Fibroblast of mammary gland (primary cell): Measurements from ENCODE around the gene CTNNA3.

Experiments used
- DNase-seq: peaks from one replicate; pipeline ENCODE4 v3.0.0-alpha.2; 2010; ENCODE audit warnings: low read depth
- H3K4me3 ChIP-seq: 2 replicates; pipeline ENCODE4 v1.5.1; 2011; ENCODE audit warnings: low read depth, mild to moderate bottlenecking, low read length, moderate library complexity; ENCODE audit not compliant: control insufficient read depth
- TF ChIP-seq, protein P1 (sequence below): conservative IDR thresholded peaks from 2 replicates; pipeline ENCODE4 v1.5.1; 2011; ENCODE audit warnings: low read depth, low read length, inconsistent platforms; ENCODE audit not compliant: control insufficient read depth, insufficient read depth

CTNNA3 gene

DNA sequence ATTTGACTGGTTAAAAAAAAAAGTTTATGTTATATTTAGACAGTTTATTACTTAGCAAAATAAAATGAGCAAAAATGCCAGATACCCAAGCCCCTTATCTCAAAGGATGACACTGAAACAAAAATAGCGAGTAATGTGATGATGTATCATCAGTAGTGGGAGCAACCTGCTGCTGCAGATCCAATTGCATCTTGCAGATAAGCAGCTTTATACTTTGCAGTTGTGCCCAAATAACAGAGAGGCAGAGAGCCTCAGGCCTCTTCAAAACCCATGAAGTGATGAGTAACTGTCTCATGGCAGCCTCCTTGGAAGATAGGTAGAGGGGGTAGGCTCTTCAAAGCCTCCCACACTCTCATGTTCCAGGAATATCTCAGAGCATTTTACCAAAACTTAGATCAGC lies 1238.4 kb downstream of the CTNNA3 start:
- no peak overlapping the region for H3K4me3 ChIP-seq
- DNase-seq, result no peak
- TF ChIP-seq, protein P1, sequence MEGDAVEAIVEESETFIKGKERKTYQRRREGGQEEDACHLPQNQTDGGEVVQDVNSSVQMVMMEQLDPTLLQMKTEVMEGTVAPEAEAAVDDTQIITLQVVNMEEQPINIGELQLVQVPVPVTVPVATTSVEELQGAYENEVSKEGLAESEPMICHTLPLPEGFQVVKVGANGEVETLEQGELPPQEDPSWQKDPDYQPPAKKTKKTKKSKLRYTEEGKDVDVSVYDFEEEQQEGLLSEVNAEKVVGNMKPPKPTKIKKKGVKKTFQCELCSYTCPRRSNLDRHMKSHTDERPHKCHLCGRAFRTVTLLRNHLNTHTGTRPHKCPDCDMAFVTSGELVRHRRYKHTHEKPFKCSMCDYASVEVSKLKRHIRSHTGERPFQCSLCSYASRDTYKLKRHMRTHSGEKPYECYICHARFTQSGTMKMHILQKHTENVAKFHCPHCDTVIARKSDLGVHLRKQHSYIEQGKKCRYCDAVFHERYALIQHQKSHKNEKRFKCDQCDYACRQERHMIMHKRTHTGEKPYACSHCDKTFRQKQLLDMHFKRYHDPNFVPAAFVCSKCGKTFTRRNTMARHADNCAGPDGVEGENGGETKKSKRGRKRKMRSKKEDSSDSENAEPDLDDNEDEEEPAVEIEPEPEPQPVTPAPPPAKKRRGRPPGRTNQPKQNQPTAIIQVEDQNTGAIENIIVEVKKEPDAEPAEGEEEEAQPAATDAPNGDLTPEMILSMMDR, result no peak

DNA sequence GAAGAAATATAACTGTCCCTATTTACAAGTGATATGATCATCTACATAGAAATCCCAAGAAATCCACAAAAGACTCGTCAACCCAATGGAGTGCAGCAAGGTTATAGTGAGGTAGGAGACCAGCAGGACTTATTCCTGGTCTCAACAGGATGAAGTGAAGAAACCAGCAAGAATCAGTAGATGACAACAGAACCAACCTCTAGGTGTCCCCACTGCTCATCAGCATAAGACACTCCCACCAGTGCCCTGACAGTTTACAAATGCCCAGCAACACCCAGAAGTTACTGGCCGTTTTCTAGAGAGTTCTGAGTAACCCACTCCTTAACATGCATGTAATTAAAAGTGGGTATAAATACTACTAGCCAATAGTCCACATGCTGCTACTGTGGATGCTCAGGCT lies 1240.7 kb downstream of the CTNNA3 start:
- no peak overlapping the region for H3K4me3 ChIP-seq
- TF ChIP-seq, protein P1, result no peak
- no peak for DNase-seq

DNA sequence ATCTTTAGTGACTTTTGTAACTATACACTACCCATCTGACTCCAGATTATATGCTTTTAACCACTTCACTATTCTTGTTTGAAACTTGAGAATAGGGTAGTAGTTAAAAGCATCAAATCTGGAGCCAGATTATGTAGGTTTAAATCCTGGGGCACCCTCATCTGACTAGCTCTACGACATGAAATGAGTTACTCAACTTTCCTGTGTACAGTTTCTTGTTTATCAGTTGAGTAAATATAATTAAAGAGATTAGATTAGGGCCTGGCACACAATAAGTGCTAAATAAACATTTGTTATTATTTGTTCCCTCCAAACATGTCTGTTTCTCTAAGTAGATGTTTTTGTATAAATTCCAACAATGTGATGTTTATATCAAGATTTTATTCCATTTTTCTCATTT lies 1255.4 kb downstream of the CTNNA3 start:
- TF ChIP-seq, protein P1, result no peak
- no peak overlapping the region for H3K4me3 ChIP-seq
- no peak for DNase-seq

DNA sequence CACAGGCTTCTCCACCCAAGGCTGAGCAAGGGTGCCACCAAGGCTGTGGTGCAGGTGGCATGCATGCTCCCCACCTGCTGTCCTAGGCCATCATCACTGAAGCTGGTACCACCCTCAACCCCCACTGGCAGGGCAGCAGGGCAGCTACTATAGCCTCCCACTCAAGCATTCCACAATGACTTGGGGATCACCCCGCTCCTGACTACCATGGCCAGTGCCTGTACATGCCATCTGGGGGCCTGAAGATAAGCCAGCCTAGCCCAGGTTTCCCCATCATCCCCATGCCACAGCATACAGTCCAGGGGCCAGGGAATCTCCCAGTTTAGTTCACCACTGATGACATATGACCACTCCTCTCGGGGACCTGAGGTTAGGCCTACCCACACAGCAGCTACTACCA lies 1281.1 kb downstream of the CTNNA3 start:
- TF ChIP-seq, protein P1, result no peak
- no peak overlapping the region for H3K4me3 ChIP-seq
- no peak for DNase-seq

DNA sequence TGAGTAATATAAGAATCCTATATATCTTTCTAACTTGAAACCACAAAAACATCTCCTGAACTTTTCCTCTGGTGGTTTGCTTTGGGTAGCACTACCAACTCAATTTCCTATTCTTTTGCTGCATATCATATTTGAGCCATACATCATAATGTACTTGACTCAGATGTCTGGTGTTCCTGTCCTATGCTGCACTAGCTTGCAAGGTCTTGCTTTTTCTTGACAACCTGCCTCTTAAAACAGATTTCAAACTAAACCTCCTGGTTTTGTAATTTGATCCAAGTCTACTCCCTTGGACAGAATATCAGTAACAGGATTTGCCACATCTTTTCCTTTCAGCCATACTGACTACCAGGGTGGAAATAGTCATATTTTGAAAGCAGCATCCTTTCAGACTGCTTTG lies 1290.4 kb downstream of the CTNNA3 start:
- TF ChIP-seq, protein P1, result no peak
- no peak overlapping the region for H3K4me3 ChIP-seq
- DNase-seq, result no peak

DNA sequence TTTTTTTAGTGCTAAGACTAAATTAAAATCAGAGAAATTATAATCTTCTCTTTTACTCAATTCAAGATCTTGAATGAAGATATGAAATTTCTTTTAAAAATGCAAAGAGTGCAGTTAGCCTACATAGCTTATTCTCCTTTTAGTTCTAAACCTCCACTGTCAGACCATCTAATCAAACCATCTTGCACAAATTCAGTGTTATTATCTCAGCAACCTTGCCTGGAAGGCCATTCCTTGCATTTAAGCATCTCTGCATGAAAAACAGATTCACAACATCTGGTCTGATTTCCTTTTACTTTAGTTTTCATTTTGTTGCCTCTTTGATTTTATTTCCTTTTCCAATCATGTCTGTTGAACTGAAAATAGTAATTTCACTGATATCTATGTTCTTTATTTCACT lies 1297.3 kb downstream of the CTNNA3 start:
- TF ChIP-seq, protein P1, result no peak
- no peak for DNase-seq

More for the DNA sequence above, 1297.3 kb downstream of the CTNNA3 start:
- H3K4me3 ChIP-seq, result no peak overlapping the region
